Measurements from ENCODE around the gene BCKDHB. TPM values are rescaled to one million over a fixed set of nuclear protein-coding genes. Genes with fewer than 3 reads are reported as not detected.

The BCKDHB gene
- total RNA-seq, 4 donors from 2014 or later, result 1.6 to 6.9 (median 4.8) TPM

Other genes with a start within 250 kb of the BCKDHB start
- gene ELOVL4, start 159.1 kb upstream of the BCKDHB start, total RNA-seq, result under 1 TPM in 1 of 4 donors, not detected in 3; 0.15 TPM
- 1 to 10 TPM in 1 of 4 donors, under 1 TPM in 1, not detected in 2; 0.24 to 3.4 TPM for gene TTK, start 102.0 kb upstream of the BCKDHB start, total RNA-seq

All from gastrocnemius medialis (tissue), 4 donors.